ENCODE results near the gene SFN. TPM values are rescaled to one million over a fixed set of nuclear protein-coding genes. Genes with fewer than 3 reads are reported as not detected.
"Not testable (repeated sequence)": the region's sequence is repeated elsewhere in the genome, so short reads cannot be mapped to it uniquely, and the experiment has no call there.

Gene SFN
- total and polyA plus RNA-seq, 3 donors from 2014 or later: 0.31 to 0.41 TPM; not detected in 1

DNA sequence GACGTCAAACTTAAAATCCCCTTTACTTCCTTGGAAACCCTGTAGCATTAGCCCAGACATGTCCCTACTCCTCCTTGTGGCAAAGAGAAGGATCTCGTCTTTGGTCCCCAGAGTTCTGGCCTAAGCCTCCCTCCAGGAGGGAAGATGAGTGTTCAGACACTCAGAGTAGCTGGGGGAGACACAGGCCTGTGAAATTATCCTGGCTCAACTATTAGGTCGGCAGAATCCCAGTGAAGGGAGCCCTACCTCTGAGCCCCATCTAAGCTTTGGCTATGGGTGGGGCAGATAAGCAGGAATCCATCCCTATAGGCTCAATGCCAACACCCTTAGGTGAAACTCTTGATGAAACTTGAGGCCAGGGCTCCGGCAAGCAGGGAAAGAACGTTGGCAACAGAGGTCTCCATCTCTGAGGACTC, 1.7 kb upstream of the SFN start:
- Histone ChIP-seq H3K4me1 (peaks cover 5% of the 10 kb centered on the region), H3K27ac (no peak overlapping the region), H3K27me3 (no peaks in the 10 kb centered on the region), H3K4me3 (no peak overlapping the region), H3K36me3 (ENCODE audit: low read depth, missing control alignments) (no peaks in the 10 kb centered on the region), H3K9me3 (no peaks in the 10 kb centered on the region)
- no peak for DNase-seq
- 78 to 85% methylated on average over 5 of the region's 5 CpGs for WGBS, 2 donors
- TF ChIP-seq, protein P1, sequence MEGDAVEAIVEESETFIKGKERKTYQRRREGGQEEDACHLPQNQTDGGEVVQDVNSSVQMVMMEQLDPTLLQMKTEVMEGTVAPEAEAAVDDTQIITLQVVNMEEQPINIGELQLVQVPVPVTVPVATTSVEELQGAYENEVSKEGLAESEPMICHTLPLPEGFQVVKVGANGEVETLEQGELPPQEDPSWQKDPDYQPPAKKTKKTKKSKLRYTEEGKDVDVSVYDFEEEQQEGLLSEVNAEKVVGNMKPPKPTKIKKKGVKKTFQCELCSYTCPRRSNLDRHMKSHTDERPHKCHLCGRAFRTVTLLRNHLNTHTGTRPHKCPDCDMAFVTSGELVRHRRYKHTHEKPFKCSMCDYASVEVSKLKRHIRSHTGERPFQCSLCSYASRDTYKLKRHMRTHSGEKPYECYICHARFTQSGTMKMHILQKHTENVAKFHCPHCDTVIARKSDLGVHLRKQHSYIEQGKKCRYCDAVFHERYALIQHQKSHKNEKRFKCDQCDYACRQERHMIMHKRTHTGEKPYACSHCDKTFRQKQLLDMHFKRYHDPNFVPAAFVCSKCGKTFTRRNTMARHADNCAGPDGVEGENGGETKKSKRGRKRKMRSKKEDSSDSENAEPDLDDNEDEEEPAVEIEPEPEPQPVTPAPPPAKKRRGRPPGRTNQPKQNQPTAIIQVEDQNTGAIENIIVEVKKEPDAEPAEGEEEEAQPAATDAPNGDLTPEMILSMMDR (IDR thresholded peaks at IDR 0.05): no peak
- TF ChIP-seq POLR2A (IDR thresholded peaks at IDR 0.05): no peak
- intact Hi-C loops (cut with DNase I; ENCODE audit: low total_unique reads): no loop called here

DNA sequence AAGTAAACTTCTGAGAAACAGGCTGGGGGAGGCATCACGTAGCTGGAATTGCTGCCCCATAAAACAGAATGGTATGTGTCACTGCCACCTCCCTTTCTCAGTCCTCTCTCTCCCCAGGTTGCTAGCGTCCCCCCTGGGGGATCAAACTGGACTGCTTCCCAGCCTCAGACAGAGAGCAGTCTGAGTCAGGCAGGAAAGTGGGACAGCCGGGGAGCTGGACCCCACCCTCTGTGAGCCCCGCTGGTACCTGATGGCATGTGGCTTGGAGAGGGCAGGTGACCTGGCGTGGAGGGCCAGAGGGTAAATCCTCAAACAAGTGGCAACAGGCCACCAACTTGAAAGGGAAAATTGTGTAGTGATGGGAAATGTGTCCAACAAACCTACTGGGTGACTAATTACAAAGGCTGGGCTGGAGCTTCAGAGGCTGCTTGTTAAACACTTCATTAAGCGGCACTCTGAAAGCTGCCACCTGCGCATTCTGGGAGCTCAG, 1.0 kb upstream of the SFN start:
- Histone ChIP-seq H3K4me1 (peaks cover 5% of the 10 kb centered on the region), H3K4me3 (no peak overlapping the region), H3K27ac (no peak overlapping the region), H3K36me3 (ENCODE audit: low read depth, missing control alignments) (no peaks in the 10 kb centered on the region), H3K27me3 (no peaks in the 10 kb centered on the region), H3K9me3 (no peaks in the 10 kb centered on the region)
- intact Hi-C loops (cut with DNase I; ENCODE audit: low total_unique reads): no loop called here
- TF ChIP-seq POLR2A (IDR thresholded peaks at IDR 0.05): no peak
- TF ChIP-seq, protein P1 (IDR thresholded peaks at IDR 0.05): no peak
- WGBS, 2 donors: 92 to 94% methylated on average over 7 of the region's 7 CpGs
- no peak for DNase-seq

DNA sequence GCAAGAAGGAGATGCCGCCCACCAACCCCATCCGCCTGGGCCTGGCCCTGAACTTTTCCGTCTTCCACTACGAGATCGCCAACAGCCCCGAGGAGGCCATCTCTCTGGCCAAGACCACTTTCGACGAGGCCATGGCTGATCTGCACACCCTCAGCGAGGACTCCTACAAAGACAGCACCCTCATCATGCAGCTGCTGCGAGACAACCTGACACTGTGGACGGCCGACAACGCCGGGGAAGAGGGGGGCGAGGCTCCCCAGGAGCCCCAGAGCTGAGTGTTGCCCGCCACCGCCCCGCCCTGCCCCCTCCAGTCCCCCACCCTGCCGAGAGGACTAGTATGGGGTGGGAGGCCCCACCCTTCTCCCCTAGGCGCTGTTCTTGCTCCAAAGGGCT, 732 bp downstream of the SFN start:
- Histone ChIP-seq H3K9me3 (no peaks in the 10 kb centered on the region), H3K36me3 (ENCODE audit: low read depth, missing control alignments) (no peaks in the 10 kb centered on the region), H3K27me3 (no peaks in the 10 kb centered on the region), H3K4me1 (peaks cover 5% of the 10 kb centered on the region), H3K4me3 (no peak overlapping the region), H3K27ac (no peak overlapping the region)
- TF ChIP-seq, protein P1 (IDR thresholded peaks at IDR 0.05): no peak
- DNase-seq: no peak
- WGBS, 2 donors: 56 to 59% methylated on average over 17 to 20 of the region's 20 CpGs
- intact Hi-C loops (cut with DNase I; ENCODE audit: low total_unique reads): no loop called here

DNA sequence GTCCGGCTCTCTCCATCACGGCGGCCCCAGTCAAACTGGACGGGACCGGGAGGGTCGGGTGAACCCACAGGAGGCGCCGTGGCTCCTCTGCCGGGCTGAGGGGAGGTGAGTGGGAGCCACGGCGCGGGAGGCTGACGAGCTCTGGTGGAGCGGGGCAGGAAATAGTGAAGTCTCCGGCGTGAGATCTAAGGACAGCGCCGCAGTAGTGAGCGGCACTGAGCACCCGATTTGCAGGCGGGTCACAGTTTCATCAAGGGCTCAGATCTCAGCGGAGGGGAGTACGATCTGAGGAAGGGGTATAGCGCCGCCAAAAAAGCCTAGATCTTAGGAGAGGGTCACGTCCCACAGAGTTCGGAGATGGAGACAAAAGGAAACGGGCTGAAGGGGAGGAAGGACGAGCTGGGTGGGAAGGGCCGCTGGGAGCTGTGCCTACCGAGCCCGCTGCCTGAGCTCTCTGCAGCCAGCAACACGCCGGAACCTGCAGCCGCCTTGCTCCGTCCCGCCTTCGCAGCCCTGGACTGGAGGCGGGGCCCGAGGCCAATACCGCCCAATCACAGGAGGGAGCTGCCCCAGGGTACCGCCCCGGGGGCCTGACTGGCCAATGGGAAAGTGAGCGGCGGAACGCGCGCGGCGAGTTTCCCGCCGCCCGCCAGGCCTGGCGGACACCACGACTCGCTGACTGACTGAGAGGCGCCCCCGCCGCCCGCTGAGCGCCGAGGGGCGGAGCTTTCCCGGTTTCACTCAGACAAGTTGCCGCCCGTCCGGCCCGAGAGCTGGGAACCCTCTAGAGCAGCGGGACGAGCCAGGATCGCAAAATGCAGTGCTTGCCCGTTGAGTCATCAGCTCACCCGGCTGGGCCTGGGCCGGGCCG, 1.9 kb downstream of the SFN start:
- Histone ChIP-seq H3K4me1 (peaks cover 5% of the 10 kb centered on the region), H3K36me3 (ENCODE audit: low read depth, missing control alignments) (no peaks in the 10 kb centered on the region), H3K27ac (peak overlapping the region; percentile 79 to 87), H3K9me3 (no peaks in the 10 kb centered on the region), H3K4me3 (peak overlapping the region; percentile 42 to 57), H3K27me3 (no peaks in the 10 kb centered on the region)
- intact Hi-C loops (cut with DNase I; ENCODE audit: low total_unique reads): no loop called here
- TF ChIP-seq, protein P1 (IDR thresholded peaks at IDR 0.05): peak in 1 of 3 experiments; percentile 10
- peak; percentile 1 for TF ChIP-seq POLR2A (IDR thresholded peaks at IDR 0.05)
- peak; percentile 97 for DNase-seq
- WGBS, 2 donors: 0% methylated on average over 47 to 53 of the region's 75 CpGs

DNA sequence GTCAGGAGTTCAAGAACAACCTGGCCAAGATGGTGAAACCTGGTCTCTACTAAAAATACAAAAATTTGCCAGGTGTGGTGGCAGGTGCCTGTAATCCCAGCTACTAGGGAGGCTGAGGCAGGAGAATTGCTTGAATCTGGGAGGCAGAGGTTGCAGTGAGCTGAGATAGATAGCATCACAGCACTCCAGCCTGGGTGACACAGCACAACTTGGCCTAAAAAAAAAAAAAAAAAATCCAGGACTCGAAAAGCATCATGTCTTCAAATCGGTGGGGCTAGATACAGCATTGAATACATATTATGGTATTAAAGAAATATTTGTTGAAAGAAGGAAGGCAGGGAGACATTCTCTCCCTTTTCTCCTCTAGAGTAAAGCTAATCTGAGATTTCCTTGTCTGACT, 10.1 kb downstream of the SFN start:
- H3K27me3 ChIP-seq; H3K36me3 ChIP-seq (ENCODE audit: low read depth, missing control alignments); H3K4me3 ChIP-seq; H3K27ac ChIP-seq; intact Hi-C loops (cut with DNase I; ENCODE audit: low total_unique reads); H3K9me3 ChIP-seq; DNase-seq; H3K4me1 ChIP-seq: not testable (repeated sequence)
- 65 to 87% methylated on average over 2 of the region's 2 CpGs for WGBS, 2 donors

All from testis (tissue), 3 donors.